ENCODE results near the gene TBCK. TPM values are rescaled to one million over a fixed set of nuclear protein-coding genes. Genes with fewer than 3 reads are reported as not detected.

TBCK gene
- total RNA-seq, 2 experiments from 2014 or later: 46.5 to 46.9 TPM

- H3K4me3 ChIP-seq (ENCODE audit: low read depth, low read length, poor library complexity, severe bottlenecking): no peak overlapping the region
- POLR2A ChIA-PET: interaction anchor here (0.6 kb wide), 1 partner anchor 295 kb away, joined by 3 read pairs; no protein-coding TSS in a partner anchor
- no peaks in the 10 kb centered on the region for H3K79me2 ChIP-seq (ENCODE audit: insufficient read depth, low read depth, low read length)
- H4K20me1 ChIP-seq (ENCODE audit: insufficient read depth, low read length): no peaks in the 10 kb centered on the region
- no peaks in the 10 kb centered on the region for H3K9me2 ChIP-seq (ENCODE audit: insufficient read depth, low read length)
- TF ChIP-seq EZH2phosphoT487 (IDR thresholded peaks at IDR 0.05; ENCODE audit: borderline replicate concordance, low read depth, low read length) (no peak), CTCF (conservative IDR thresholded peaks at IDR 0.05; ENCODE audit: low read length) (no peak)
- H3K4me2 ChIP-seq (ENCODE audit: low read length): no peak overlapping the region
- H3K27ac ChIP-seq (ENCODE audit: low read depth, low read length, poor library complexity, severe bottlenecking): no peak overlapping the region
- no peaks in the 10 kb centered on the region for H3K36me3 ChIP-seq (ENCODE audit: insufficient read depth, low read length)
- H2AFZ ChIP-seq (ENCODE audit: low read length): no peak overlapping the region
- DNase-seq (ENCODE audit: low spot score): no peak
- H3K9me3 ChIP-seq (ENCODE audit: low read length): no peaks in the 10 kb centered on the region
- no TSS peak for BruUV-seq (replicated peaks)
- intact Hi-C loops (cut with micrococcal nuclease; ENCODE audit: unreplicated experiment): no loop called here
- H3K4me1 ChIP-seq (ENCODE audit: insufficient read depth, low read length, poor library complexity, severe bottlenecking): no peaks in the 10 kb centered on the region
- CTCF ChIA-PET (ENCODE audit: unreplicated experiment): no interaction called here
Measured at GRCh38 chr4:105994841-105995501, 321.0 kb downstream of the TBCK start.

- H3K4me1 ChIP-seq (ENCODE audit: insufficient read depth, low read length, poor library complexity, severe bottlenecking): no peaks in the 10 kb centered on the region
- BruUV-seq (replicated peaks): no TSS peak
- H3K36me3 ChIP-seq (ENCODE audit: insufficient read depth, low read length): no peaks in the 10 kb centered on the region
- no peak for TF ChIP-seq EZH2phosphoT487 (IDR thresholded peaks at IDR 0.05; ENCODE audit: borderline replicate concordance, low read depth, low read length)
- TF ChIP-seq CTCF (conservative IDR thresholded peaks at IDR 0.05; ENCODE audit: low read length): no peak
- H3K79me2 ChIP-seq (ENCODE audit: insufficient read depth, low read depth, low read length): no peaks in the 10 kb centered on the region
- ChIA-PET CTCF (ENCODE audit: unreplicated experiment) (no interaction called here), POLR2A (interaction anchor here (0.6 kb wide), 1 partner anchor 294 kb away, joined by 3 read pairs; no protein-coding TSS in a partner anchor)
- H2AFZ ChIP-seq (ENCODE audit: low read length): no peak overlapping the region
- no peaks in the 10 kb centered on the region for H3K9me2 ChIP-seq (ENCODE audit: insufficient read depth, low read length)
- intact Hi-C loops (cut with micrococcal nuclease; ENCODE audit: unreplicated experiment): no loop called here
- H3K27ac ChIP-seq (ENCODE audit: low read depth, low read length, poor library complexity, severe bottlenecking): no peak overlapping the region
- H3K4me3 ChIP-seq (ENCODE audit: low read depth, low read length, poor library complexity, severe bottlenecking): no peak overlapping the region
- no peak for DNase-seq (ENCODE audit: low spot score)
- H3K4me2 ChIP-seq (ENCODE audit: low read length): no peak overlapping the region
- H3K9me3 ChIP-seq (ENCODE audit: low read length): no peaks in the 10 kb centered on the region
- H4K20me1 ChIP-seq (ENCODE audit: insufficient read depth, low read length): no peaks in the 10 kb centered on the region
Measured at GRCh38 chr4:105994061-105994460, 321.9 kb downstream of the TBCK start.

GRCh38 chr4:105992641-105993305 is 323.2 kb downstream of the TBCK start:
- TF ChIP-seq EZH2phosphoT487 (IDR thresholded peaks at IDR 0.05; ENCODE audit: borderline replicate concordance, low read depth, low read length) (no peak), CTCF (conservative IDR thresholded peaks at IDR 0.05; ENCODE audit: low read length) (no peak)
- no peaks in the 10 kb centered on the region for H3K36me3 ChIP-seq (ENCODE audit: insufficient read depth, low read length)
- H2AFZ ChIP-seq (ENCODE audit: low read length): no peak overlapping the region
- H3K4me1 ChIP-seq (ENCODE audit: insufficient read depth, low read length, poor library complexity, severe bottlenecking): no peaks in the 10 kb centered on the region
- no peaks in the 10 kb centered on the region for H4K20me1 ChIP-seq (ENCODE audit: insufficient read depth, low read length)
- intact Hi-C loops (cut with micrococcal nuclease; ENCODE audit: unreplicated experiment): no loop called here
- H3K4me3 ChIP-seq (ENCODE audit: low read depth, low read length, poor library complexity, severe bottlenecking): no peak overlapping the region
- no peak for DNase-seq (ENCODE audit: low spot score)
- H3K4me2 ChIP-seq (ENCODE audit: low read length): no peak overlapping the region
- H3K27ac ChIP-seq (ENCODE audit: low read depth, low read length, poor library complexity, severe bottlenecking): no peak overlapping the region
- BruUV-seq (replicated peaks): no TSS peak
- POLR2A ChIA-PET: no interaction called here
- no peaks in the 10 kb centered on the region for H3K9me3 ChIP-seq (ENCODE audit: low read length)
- CTCF ChIA-PET (ENCODE audit: unreplicated experiment): no interaction called here
- H3K79me2 ChIP-seq (ENCODE audit: insufficient read depth, low read depth, low read length): no peaks in the 10 kb centered on the region
- H3K9me2 ChIP-seq (ENCODE audit: insufficient read depth, low read length): no peaks in the 10 kb centered on the region

Measured in OCI-LY7 (cell line).